ENCODE results near the gene P4HA2. TPM values are rescaled to one million over a fixed set of nuclear protein-coding genes. Genes with fewer than 3 reads are reported as not detected.
A peak's percentile ranks its signal among the peaks of the same experiment; 100 is the strongest.

Gene P4HA2
- total RNA-seq, 2 experiments from 2014 or later: 17.3 to 18.6 TPM

DNA sequence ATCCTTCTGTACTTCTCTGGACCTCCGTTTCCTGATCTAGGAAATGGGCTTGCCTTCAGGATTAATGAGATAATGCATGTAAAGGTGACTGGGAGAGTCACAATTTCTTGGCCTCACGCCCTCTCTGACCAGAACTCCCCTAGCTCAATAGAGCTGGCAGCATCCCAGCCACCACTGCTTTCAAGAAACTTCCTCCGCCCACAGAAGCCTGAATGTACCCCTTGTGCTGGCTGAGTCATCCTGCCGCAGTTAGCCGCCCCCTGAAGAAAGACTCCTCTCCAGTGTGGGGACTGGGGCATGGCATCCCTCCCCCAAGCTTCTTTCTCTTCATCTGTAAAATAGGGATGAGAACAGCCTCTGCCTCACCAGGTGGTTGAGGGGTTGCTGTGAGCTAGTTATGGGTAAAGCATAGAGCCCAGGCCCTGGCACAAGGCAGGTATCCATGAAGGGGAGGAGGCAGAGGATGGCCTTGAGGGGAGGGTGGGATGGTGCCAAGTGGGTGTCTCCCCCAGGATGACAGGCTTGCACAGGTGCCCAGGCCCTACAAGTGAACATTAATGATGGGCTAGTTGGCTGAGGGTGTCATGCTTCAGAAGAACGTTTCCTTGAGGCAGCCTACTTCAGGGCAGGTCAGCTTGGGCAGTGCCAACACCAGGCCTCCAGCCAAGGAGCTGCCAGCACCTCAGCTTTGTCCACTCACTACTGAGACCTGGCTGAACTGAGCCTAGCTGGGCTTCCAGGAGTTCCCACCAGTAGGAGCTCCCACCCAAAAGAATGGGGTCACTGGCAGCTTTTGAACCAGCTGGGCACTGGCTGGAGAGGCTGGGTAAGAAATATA, 33.3 kb upstream of the P4HA2 start:
- TF ChIP-seq, protein P1, sequence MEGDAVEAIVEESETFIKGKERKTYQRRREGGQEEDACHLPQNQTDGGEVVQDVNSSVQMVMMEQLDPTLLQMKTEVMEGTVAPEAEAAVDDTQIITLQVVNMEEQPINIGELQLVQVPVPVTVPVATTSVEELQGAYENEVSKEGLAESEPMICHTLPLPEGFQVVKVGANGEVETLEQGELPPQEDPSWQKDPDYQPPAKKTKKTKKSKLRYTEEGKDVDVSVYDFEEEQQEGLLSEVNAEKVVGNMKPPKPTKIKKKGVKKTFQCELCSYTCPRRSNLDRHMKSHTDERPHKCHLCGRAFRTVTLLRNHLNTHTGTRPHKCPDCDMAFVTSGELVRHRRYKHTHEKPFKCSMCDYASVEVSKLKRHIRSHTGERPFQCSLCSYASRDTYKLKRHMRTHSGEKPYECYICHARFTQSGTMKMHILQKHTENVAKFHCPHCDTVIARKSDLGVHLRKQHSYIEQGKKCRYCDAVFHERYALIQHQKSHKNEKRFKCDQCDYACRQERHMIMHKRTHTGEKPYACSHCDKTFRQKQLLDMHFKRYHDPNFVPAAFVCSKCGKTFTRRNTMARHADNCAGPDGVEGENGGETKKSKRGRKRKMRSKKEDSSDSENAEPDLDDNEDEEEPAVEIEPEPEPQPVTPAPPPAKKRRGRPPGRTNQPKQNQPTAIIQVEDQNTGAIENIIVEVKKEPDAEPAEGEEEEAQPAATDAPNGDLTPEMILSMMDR (IDR thresholded peaks at IDR 0.05): no peak
- H3K27ac Mint-ChIP-seq: peak overlapping the region; percentile 49
- no peaks in the 10 kb centered on the region for H3K9me3 Mint-ChIP-seq
- DNase-seq (peak; percentile 88), ATAC-seq (peak; percentile 85)
- ChIA-PET CTCF (interaction anchor here (1.0 to 7.7 kb wide), 6 partner anchors 12 to 198 kb away, joined by 3 to 44 read pairs (median 4); no protein-coding TSS in a partner anchor), POLR2A (interaction anchor here (0.5 to 1.6 kb wide), 6 partner anchors 12 to 283 kb away, joined by 3 to 4 read pairs (median 3); partner anchors contain the start of gene SLC22A4)
- no peaks in the 10 kb centered on the region for H3K36me3 Mint-ChIP-seq (ENCODE audit: low read depth)
- intact Hi-C loops (cut with micrococcal nuclease): no loop called here
- peaks cover 11% of the 10 kb centered on the region for H3K27me3 Mint-ChIP-seq
- peak overlapping the region; percentile 4 for H3K4me3 Mint-ChIP-seq
- H3K4me1 Mint-ChIP-seq (ENCODE audit: low read depth): peaks cover 40% of the 10 kb centered on the region

DNA sequence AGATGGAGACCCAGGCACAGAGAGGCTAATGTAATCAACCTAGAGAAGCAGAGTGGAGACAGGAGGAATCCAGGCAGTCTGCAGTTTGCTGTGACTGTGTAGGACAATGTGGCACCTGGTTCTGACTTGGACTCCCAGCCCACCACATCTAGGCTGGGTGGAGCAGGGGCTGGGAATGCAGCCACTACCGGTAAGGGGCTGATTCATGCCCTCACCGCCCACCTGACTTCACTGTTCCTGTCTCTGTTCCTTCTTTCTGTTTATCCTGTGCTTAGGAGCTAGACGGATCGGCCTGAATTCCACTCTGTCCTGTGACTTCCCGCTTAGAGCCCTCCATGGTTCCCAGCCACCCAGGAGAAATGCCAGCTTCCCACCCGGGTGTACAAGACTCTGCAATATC, 32.4 kb upstream of the P4HA2 start:
- POLR2A ChIA-PET: interaction anchor here (0.5 to 0.6 kb wide), 2 partner anchors 21 to 1049 kb away, joined by 3 read pairs; no protein-coding TSS in a partner anchor

DNA sequence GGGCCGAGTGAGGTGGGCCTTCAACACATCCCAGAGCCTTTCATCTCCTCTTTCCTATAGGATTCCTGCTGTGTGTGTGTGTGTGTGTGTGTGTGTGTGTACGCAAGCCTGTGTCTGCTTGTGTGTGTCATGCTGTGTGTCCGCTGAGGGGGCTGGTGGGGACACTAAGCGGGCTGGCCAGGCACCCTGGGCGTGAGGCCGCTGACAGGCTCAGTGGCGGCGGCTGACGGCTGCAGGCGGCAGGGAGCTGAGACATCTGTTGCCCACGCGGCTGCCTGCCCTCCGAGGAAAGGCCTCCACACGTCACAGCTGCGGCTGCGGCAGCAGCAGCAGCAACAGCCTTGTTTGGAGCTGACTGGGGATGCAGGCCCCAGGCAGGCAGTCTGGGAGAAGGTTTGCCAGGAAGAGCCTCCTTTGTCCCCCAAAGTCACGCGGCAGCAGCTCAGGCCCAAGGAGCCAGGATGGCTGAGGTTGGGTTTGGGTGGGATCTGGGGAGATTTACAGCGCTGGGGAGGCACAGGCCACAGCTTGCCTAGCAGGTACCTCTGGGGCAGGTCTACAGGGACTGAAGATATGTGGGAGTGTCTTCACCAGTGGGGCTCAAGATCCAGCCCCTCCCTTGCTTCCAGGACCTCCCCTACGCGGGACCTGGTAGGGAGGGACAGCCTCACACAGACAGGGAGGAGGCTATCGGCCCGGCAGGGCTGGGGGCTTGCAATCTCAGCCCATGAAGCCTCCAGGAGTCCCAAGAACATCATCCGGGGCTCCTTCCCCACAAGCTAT, 31.6 kb upstream of the P4HA2 start:
- Mint-ChIP-seq H3K36me3 (ENCODE audit: low read depth) (no peaks in the 10 kb centered on the region), H3K4me3 (no peak overlapping the region), H3K27me3 (peaks cover 13% of the 10 kb centered on the region), H3K4me1 (ENCODE audit: low read depth) (peaks cover 33% of the 10 kb centered on the region), H3K9me3 (no peaks in the 10 kb centered on the region), H3K27ac (no peak overlapping the region)
- ATAC-seq (no peak), DNase-seq (no peak)
- ChIA-PET POLR2A (interaction anchor here (0.5 to 0.9 kb wide), 2 partner anchors 19 to 1050 kb away, joined by 3 read pairs; no protein-coding TSS in a partner anchor), CTCF (interaction anchor here (0.7 to 7.7 kb wide), 2 partner anchors 21 to 26 kb away, joined by 3 to 44 read pairs; no protein-coding TSS in a partner anchor)
- intact Hi-C loops (cut with micrococcal nuclease): no loop called here
- TF ChIP-seq, protein P1 (IDR thresholded peaks at IDR 0.05): no peak

More for the DNA sequence above, 32.4 kb upstream of the P4HA2 start:
- peaks cover 13% of the 10 kb centered on the region for H3K27me3 Mint-ChIP-seq
- CTCF ChIA-PET: interaction anchor here (0.7 to 7.7 kb wide), 4 partner anchors 13 to 70 kb away, joined by 3 to 44 read pairs (median 10); no protein-coding TSS in a partner anchor
- peak; percentile 18 for ATAC-seq
- peaks cover 40% of the 10 kb centered on the region for H3K4me1 Mint-ChIP-seq (ENCODE audit: low read depth)
- peak; percentile 42 for DNase-seq
- H3K4me3 Mint-ChIP-seq: no peak overlapping the region
- H3K27ac Mint-ChIP-seq: peak overlapping the region; percentile 49
- no peaks in the 10 kb centered on the region for H3K36me3 Mint-ChIP-seq (ENCODE audit: low read depth)
- H3K9me3 Mint-ChIP-seq: no peaks in the 10 kb centered on the region
- TF ChIP-seq, protein P1 (IDR thresholded peaks at IDR 0.05): no peak
- intact Hi-C loops (cut with micrococcal nuclease): no loop called here

DNA sequence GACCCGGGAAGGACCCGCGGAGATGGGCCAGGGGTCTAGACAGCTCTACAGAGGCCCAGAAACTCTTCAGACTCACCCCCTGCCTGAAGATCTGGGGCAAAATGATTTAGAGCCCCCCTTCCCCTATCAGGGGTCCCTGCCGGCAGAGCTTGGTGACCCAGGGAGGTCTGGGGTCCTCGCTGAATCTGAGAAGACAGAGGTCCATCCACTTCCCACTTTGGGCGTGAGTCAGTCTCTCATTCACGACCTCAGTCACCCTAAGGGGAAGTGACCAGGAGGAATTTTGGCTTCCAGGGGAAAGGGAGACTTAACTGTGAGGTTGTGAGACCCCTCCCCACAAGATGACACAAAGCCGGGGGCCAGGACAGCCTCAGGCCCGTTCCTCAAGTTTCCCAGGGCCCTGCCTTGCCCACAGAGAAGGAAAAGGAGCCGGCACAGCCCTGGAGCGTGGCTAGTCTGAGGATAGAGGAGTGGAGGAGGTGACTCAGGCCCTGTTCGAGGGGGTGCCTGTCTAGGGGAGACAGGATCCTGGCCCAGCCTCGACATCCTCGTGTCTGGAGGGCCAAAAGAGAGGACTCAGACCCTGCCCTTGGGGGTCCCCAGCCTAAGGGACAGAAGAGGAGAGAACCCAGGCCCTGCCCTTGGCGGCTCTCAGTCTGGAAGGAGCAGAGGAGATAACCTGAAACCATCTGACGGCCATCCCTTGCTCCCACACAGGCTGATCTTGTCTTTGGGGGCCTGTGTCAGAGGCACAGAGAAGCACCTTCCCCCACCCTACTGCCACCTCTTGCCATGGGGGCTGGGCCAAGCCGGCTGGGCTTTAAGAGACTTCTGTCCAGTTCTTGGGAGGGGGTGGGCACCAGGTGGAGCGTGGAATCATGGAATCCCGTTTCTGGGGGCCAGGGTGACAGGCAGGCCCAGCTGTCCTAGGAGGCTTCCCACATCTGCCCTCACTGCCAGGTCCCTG, 30.7 kb upstream of the P4HA2 start:
- Mint-ChIP-seq H3K4me1 (ENCODE audit: low read depth) (peaks cover 25% of the 10 kb centered on the region), H3K9me3 (no peaks in the 10 kb centered on the region), H3K36me3 (ENCODE audit: low read depth) (no peaks in the 10 kb centered on the region), H3K27ac (no peak overlapping the region), H3K4me3 (no peak overlapping the region), H3K27me3 (peaks cover 13% of the 10 kb centered on the region)
- ChIA-PET POLR2A (interaction anchor here (0.9 kb wide), 1 partner anchor 19 kb away, joined by 3 read pairs; no protein-coding TSS in a partner anchor), CTCF (interaction anchor here (7.7 kb wide), 1 partner anchor 20 kb away, joined by 44 read pairs; no protein-coding TSS in a partner anchor)
- intact Hi-C loops (cut with micrococcal nuclease): no loop called here
- ATAC-seq (no peak), DNase-seq (no peak)
- TF ChIP-seq, protein P1 (IDR thresholded peaks at IDR 0.05): no peak
